GM23338 (cell line): ENCODE measurements around the gene HELQ. TPM values are rescaled to one million over a fixed set of nuclear protein-coding genes. Genes with fewer than 3 reads are reported as not detected.

ENCODE experiments used
- ATAC-seq: fragments of 200-7000 bp; cut with Tn5 transposase; 3 replicates; pipeline ENCODE4 v1.9.1; 2020
- DNase-seq: peaks from one replicate; pipeline ENCODE4 v3.0.0-alpha.2; 2015; ENCODE audit warnings: low spot score
- H2AFZ ChIP-seq: fragments of 200-600 bp; sonication (generic); 2 replicates; pipeline ENCODE4 v1.8.0; 2016; ENCODE audit warnings: antibody characterized with exemption, mild to moderate bottlenecking, moderate library complexity
- H3F3A ChIP-seq: fragments of 200-600 bp; sonication (generic); replicated peaks from 2 replicates; pipeline ENCODE4 v1.8.0; 2017; ENCODE audit warnings: antibody characterized with exemption, mixed run types, low read depth
- H3K27ac ChIP-seq: fragments of 200-600 bp; sonication (generic); 2 replicates; pipeline ENCODE4 v1.6.1; 2016; ENCODE audit warnings: low read depth
- H3K27me3 ChIP-seq: fragments of 200-600 bp; sonication (generic); 2 replicates; pipeline ENCODE4 v1.8.0; 2016; ENCODE audit warnings: mild to moderate bottlenecking, mixed run types, moderate library complexity; ENCODE audit not compliant: insufficient read depth
- H3K36me3 ChIP-seq: fragments of 200-600 bp; sonication (generic); 2 replicates; pipeline ENCODE4 v1.8.0; 2016; ENCODE audit warnings: mild to moderate bottlenecking; ENCODE audit not compliant: insufficient read depth
- H3K4me1 ChIP-seq: fragments of 200-600 bp; sonication (generic); 2 replicates; pipeline ENCODE4 v1.8.0; 2016; ENCODE audit warnings: mild to moderate bottlenecking, moderate library complexity; ENCODE audit not compliant: insufficient read depth
- H3K4me2 ChIP-seq: fragments of 200-600 bp; sonication (generic); 2 replicates; pipeline ENCODE4 v1.7.1; 2017; ENCODE audit warnings: mixed run types
- H3K4me3 ChIP-seq: fragments of 200-600 bp; sonication (generic); 2 replicates; pipeline ENCODE4 v1.6.1; 2016; ENCODE audit warnings: mixed run types
- H3K79me2 ChIP-seq: fragments of 200-600 bp; sonication (generic); replicated peaks from 2 replicates; pipeline ENCODE4 v1.8.0; 2017; ENCODE audit warnings: mild to moderate bottlenecking; ENCODE audit not compliant: insufficient read depth
- H3K9me2 ChIP-seq: fragments of 200-600 bp; sonication (generic); 2 replicates; pipeline ENCODE4 v1.8.0; 2017; ENCODE audit not compliant: insufficient read depth
- H4K20me1 ChIP-seq: fragments of 200-600 bp; sonication (generic); replicated peaks from 2 replicates; pipeline ENCODE4 v1.8.0; 2017; ENCODE audit warnings: mild to moderate bottlenecking; ENCODE audit not compliant: insufficient read depth
- H3K27ac Mint-ChIP-seq: 2 replicates; pipeline ENCODE4 v1.8.0; 2020; ENCODE audit warnings: inconsistent platforms, mild to moderate bottlenecking, moderate library complexity, mixed read lengths
- H3K27me3 Mint-ChIP-seq: 3 replicates; pipeline ENCODE4 v1.8.0; 2022; ENCODE audit warnings: low read depth, mild to moderate bottlenecking, moderate library complexity, mixed read lengths, inconsistent platforms; ENCODE audit not compliant: insufficient read depth, poor library complexity
- H3K36me3 Mint-ChIP-seq: 3 replicates; pipeline ENCODE4 v1.8.0; 2021; ENCODE audit warnings: low read depth, mild to moderate bottlenecking, inconsistent platforms, moderate library complexity, mixed read lengths
- H3K4me1 Mint-ChIP-seq: 3 replicates; pipeline ENCODE4 v1.8.0; 2020; ENCODE audit warnings: mild to moderate bottlenecking, inconsistent platforms, mixed read lengths
- H3K4me3 Mint-ChIP-seq: 3 replicates; pipeline ENCODE4 v1.8.0; 2021; ENCODE audit warnings: moderate library complexity, mild to moderate bottlenecking, inconsistent platforms, mixed read lengths
- H3K9me3 Mint-ChIP-seq: 3 replicates; pipeline ENCODE4 v1.8.0; 2020; ENCODE audit warnings: moderate library complexity, mild to moderate bottlenecking, inconsistent platforms, mixed read lengths
- CREB1 ChIP-seq: fragments of 250-450 bp; sonication (Bioruptor Pico); IDR thresholded peaks from 2 replicates; pipeline ENCODE4 v1.5.0; 2020; ENCODE audit warnings: low read depth, mild to moderate bottlenecking, moderate library complexity
- CTCF ChIP-seq, 2 experiments: fragments of 200-600 bp in 1 of 2; sonication (generic) in 1 of 2; conservative IDR thresholded peaks; 2 replicates each; pipeline versions ENCODE4 v1.5.1 to v1.6.1; 2016 to 2017; ENCODE audit warnings: antibody characterized with exemption in 2 of 2, low read depth in 2 of 2, mild to moderate bottlenecking in 2 of 2, moderate library complexity in 1 of 2
- EZH2phosphoT487 ChIP-seq: fragments of 200-600 bp; sonication (generic); IDR thresholded peaks from one replicate; pipeline ENCODE4 v1.8.1; 2018; ENCODE audit warnings: antibody characterized with exemption; ENCODE audit not compliant: unreplicated experiment
- NANOG ChIP-seq: IDR thresholded peaks from 2 replicates; pipeline ENCODE4 v1.6.1; 2016; ENCODE audit warnings: antibody characterized with exemption, borderline replicate concordance
- ZNF114 ChIP-seq: fragments of 250-450 bp; sonication (Bioruptor Pico); IDR thresholded peaks from 2 replicates; pipeline ENCODE4 v1.5.0; 2020; ENCODE audit warnings: mild to moderate bottlenecking, moderate library complexity
- ZNF331 ChIP-seq: fragments of 250-450 bp; sonication (Bioruptor Pico); IDR thresholded peaks from 2 replicates; pipeline ENCODE4 v1.5.0; 2020; ENCODE audit warnings: low read depth, mild to moderate bottlenecking, moderate library complexity
- ZNF462 ChIP-seq: fragments of 250-450 bp; sonication (Bioruptor Pico); IDR thresholded peaks from 2 replicates; pipeline ENCODE4 v1.5.0; 2020; ENCODE audit warnings: mild to moderate bottlenecking, moderate library complexity
- polyA plus RNA-seq: library from polyadenylated mRNA; unstranded; fragments of >200 nt; fragmentation: Nextera tagmentation; extraction: Ambion mirVana; gene quantifications from 2 replicates; pipeline ENCODE4 v1.2.1, GENCODE V29; 2016
- total RNA-seq: library from RNA; depleted of rRNA; stranded (reverse); fragments of >200 nt; shearing (Covaris generic); gene quantifications from 2 replicates; pipeline ENCODE4 v1.2.3, GENCODE V29; 2014

HELQ gene
- total and polyA plus RNA-seq, 2 experiments from 2014 or later = 6.8 to 8.1 TPM

GRCh38 chr4:83408908-83409307, 46.7 kb downstream of the HELQ start:
- Mint-ChIP-seq H3K4me1 (no peaks in the 10 kb centered on the region), H3K4me3 (no peak overlapping the region), H3K27ac (no peak overlapping the region), H3K27me3 (peaks cover 5% of the 10 kb centered on the region), H3K36me3 (no peaks in the 10 kb centered on the region), H3K9me3 (no peaks in the 10 kb centered on the region)
- TF ChIP-seq NANOG = no peak
- TF ChIP-seq CTCF (conservative IDR thresholded peaks at IDR 0.05; ENCODE audit: low read depth in 2 of 2) = 0 out of 4 replicates have a peak, but pooled peaks of 1 of the 2 experiments have one; percentile 32
- no peak for ATAC-seq
- peak; percentile 9 for DNase-seq
- Histone ChIP-seq H3K27me3 (no peaks in the 10 kb centered on the region), H3K4me1 (no peaks in the 10 kb centered on the region), H3K4me2 (no peak overlapping the region), H3K4me3 (no peak overlapping the region), H3F3A (no peaks in the 10 kb centered on the region), H3K79me2 (no peaks in the 10 kb centered on the region), H2AFZ (no peak overlapping the region), H4K20me1 (no peaks in the 10 kb centered on the region), H3K36me3 (no peaks in the 10 kb centered on the region), H3K9me2 (no peaks in the 10 kb centered on the region), H3K27ac (no peak overlapping the region)

- DNase-seq (no peak), ATAC-seq (no peak)
- Mint-ChIP-seq H3K27me3 (peaks cover 5% of the 10 kb centered on the region), H3K27ac (no peak overlapping the region), H3K9me3 (no peaks in the 10 kb centered on the region), H3K36me3 (no peaks in the 10 kb centered on the region), H3K4me3 (no peak overlapping the region), H3K4me1 (no peaks in the 10 kb centered on the region)
- H3K27ac ChIP-seq = no peak overlapping the region
- H3K4me3 ChIP-seq = no peak overlapping the region
- no peaks in the 10 kb centered on the region for H3F3A ChIP-seq
- no peaks in the 10 kb centered on the region for H3K79me2 ChIP-seq
- H2AFZ ChIP-seq = no peak overlapping the region
- H3K4me2 ChIP-seq = no peak overlapping the region
- H3K36me3 ChIP-seq = no peaks in the 10 kb centered on the region
- no peaks in the 10 kb centered on the region for H3K27me3 ChIP-seq
- no peaks in the 10 kb centered on the region for H4K20me1 ChIP-seq
- no peaks in the 10 kb centered on the region for H3K4me1 ChIP-seq
- no peaks in the 10 kb centered on the region for H3K9me2 ChIP-seq
- TF ChIP-seq ZNF331 = no peak
- TF ChIP-seq CTCF (conservative IDR thresholded peaks at IDR 0.05; ENCODE audit: low read depth in 2 of 2) = no peak
- no peak for TF ChIP-seq EZH2phosphoT487
- no peak for TF ChIP-seq CREB1 (CRISPR knock-in tag)
- no peak for TF ChIP-seq ZNF114 (CRISPR knock-in tag)
- no peak for TF ChIP-seq ZNF462 (CRISPR knock-in tag)
These were observed 49.5 kb downstream of the HELQ start for GRCh38 chr4:83405844-83406816.
